Activated CD8-positive, alpha-beta T cell treated with anti-CD3 and anti-CD28 coated beads for 36 hours (primary cell): ENCODE data around the gene KIF21A. TPM values are rescaled to one million over a fixed set of nuclear protein-coding genes. Genes with fewer than 3 reads are reported as not detected.
A peak's percentile ranks its signal among the peaks of the same experiment; 100 is the strongest.

ENCODE experiments used
- ATAC-seq: fragments of 200-7000 bp; cut with Tn5 transposase; one replicate; pipeline ENCODE4 v1.10.0; 2021; ENCODE audit warnings: mild to moderate bottlenecking, moderate library complexity
- CTCF ChIA-PET: fragments of 350-600 bp; sonication (Branson Sonifier 250); formaldehyde crosslinking; loops from one replicate; lab custom pipeline; 2021; ENCODE audit warnings: antibody characterized with exemption; lab: Charles Lee
- POLR2A ChIA-PET: fragments of 350-600 bp; sonication (Branson Sonifier 250); formaldehyde crosslinking; loops from one replicate; lab custom pipeline; 2021; ENCODE audit warnings: antibody characterized with exemption; lab: Charles Lee
- DNase-seq: peaks from one replicate; pipeline ENCODE4 v3.0.0-alpha.2; 2020
- H3K27ac Mint-ChIP-seq: one replicate; pipeline ENCODE4 v1.8.0; 2021; ENCODE audit warnings: mild to moderate bottlenecking, mixed read lengths
- H3K27me3 Mint-ChIP-seq: one replicate; pipeline ENCODE4 v1.8.0; 2021; ENCODE audit warnings: mixed read lengths
- H3K36me3 Mint-ChIP-seq: one replicate; pipeline ENCODE4 v1.8.0; 2021; ENCODE audit warnings: low read depth, mixed read lengths
- H3K4me1 Mint-ChIP-seq: one replicate; pipeline ENCODE4 v1.8.0; 2021; ENCODE audit warnings: low read depth, mixed read lengths
- H3K4me3 Mint-ChIP-seq: one replicate; pipeline ENCODE4 v1.8.0; 2021; ENCODE audit warnings: mild to moderate bottlenecking, moderate library complexity, mixed read lengths
- H3K9me3 Mint-ChIP-seq: one replicate; pipeline ENCODE4 v1.8.0; 2021; ENCODE audit warnings: mixed read lengths
- intact Hi-C: fragments of 100-400 bp; cut with micrococcal nuclease; formaldehyde crosslinking; loops from one replicate; pipeline ENCODE4 v1.10.0; 2022
- total RNA-seq, 2 experiments: library from RNA; stranded (reverse); gene quantifications; one replicate each; pipeline ENCODE4 v1.2.3, GENCODE V29; 2021
- TF ChIP-seq, protein P1 (sequence below): fragments of 200-600 bp; IDR thresholded peaks from one replicate; pipeline ENCODE4 v1.8.0; 2022; ENCODE audit warnings: antibody characterized with exemption, mild to moderate bottlenecking

The KIF21A gene
- total RNA-seq, 2 experiments from 2014 or later = 18.0 to 20.0 TPM

DNA sequence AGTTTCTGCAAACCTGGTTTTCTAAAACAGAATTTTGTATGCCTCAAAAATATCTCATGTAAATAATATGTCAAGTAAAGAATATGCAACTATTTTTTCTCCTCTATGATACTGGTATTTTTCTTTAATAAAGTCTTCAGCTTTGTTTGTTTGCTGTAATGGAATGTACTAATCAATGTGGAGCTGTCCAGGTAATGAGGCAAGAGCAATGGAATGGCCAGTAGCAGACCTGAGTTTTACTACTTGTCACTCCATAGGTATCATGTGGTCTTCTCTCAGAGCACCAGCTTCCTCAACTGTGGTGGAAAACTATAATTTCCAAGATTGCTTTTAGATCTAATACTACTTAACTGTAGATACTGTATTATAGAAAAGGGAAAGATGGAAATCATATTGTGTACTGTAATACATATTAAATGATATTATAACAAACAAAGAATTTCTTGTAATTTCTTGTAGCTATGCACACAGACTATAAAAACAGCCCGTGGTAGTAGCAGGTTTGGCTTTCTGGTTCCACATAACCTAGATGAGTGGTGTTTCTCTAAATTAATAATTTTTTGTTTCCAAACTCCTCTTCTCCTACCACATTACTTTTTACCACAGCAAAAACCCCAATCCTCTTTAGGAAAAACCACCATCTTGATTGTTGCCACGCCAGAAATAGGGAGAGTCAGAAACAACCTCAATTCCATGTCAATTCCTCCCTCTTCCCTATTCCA is 70.6 kb downstream of the KIF21A start:
- intact Hi-C loops = no loop called here
- ATAC-seq = peak; percentile 34

DNA sequence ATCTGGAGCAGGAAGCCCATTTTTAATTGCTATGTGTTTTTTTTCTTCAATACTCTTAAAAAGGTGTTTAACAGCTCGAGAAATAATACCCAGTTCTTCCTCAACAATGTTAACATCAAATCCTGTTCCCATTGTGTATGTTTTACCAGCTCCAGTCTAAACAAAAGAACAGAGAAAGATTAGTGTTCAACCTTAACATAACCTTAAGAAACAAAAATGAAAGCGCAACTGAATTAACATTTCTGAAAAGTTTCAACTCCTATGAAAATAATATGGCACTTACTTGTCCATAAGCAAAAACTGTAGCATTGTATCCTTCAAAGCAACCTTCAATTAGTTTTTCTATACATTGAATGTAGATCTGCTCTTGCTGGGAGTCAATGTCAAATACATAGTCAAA is 73.2 kb downstream of the KIF21A start:
- Mint-ChIP-seq H3K36me3 (peaks cover 12% of the 10 kb centered on the region), H3K27me3 (no peaks in the 10 kb centered on the region), H3K27ac (peak overlapping the region; percentile 52), H3K9me3 (no peaks in the 10 kb centered on the region), H3K4me3 (no peak overlapping the region), H3K4me1 (peaks cover 21% of the 10 kb centered on the region)
- DNase-seq = no peak
- TF ChIP-seq, protein P1, sequence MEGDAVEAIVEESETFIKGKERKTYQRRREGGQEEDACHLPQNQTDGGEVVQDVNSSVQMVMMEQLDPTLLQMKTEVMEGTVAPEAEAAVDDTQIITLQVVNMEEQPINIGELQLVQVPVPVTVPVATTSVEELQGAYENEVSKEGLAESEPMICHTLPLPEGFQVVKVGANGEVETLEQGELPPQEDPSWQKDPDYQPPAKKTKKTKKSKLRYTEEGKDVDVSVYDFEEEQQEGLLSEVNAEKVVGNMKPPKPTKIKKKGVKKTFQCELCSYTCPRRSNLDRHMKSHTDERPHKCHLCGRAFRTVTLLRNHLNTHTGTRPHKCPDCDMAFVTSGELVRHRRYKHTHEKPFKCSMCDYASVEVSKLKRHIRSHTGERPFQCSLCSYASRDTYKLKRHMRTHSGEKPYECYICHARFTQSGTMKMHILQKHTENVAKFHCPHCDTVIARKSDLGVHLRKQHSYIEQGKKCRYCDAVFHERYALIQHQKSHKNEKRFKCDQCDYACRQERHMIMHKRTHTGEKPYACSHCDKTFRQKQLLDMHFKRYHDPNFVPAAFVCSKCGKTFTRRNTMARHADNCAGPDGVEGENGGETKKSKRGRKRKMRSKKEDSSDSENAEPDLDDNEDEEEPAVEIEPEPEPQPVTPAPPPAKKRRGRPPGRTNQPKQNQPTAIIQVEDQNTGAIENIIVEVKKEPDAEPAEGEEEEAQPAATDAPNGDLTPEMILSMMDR = no peak
- POLR2A ChIA-PET = no interaction called here
- intact Hi-C loops = no loop called here
- CTCF ChIA-PET = interaction anchor here (0.6 kb wide), 1 partner anchor 641 kb away, joined by 4 read pairs; no protein-coding TSS in a partner anchor
- ATAC-seq = no peak

More for the DNA sequence above, 70.6 kb downstream of the KIF21A start:
- Mint-ChIP-seq H3K27ac (peak overlapping the region; percentile 52), H3K9me3 (no peaks in the 10 kb centered on the region), H3K4me3 (peak overlapping the region; percentile 2), H3K27me3 (no peaks in the 10 kb centered on the region), H3K36me3 (peaks cover 8% of the 10 kb centered on the region), H3K4me1 (peaks cover 31% of the 10 kb centered on the region)
- POLR2A ChIA-PET = no interaction called here
- TF ChIP-seq, protein P1 = no peak
- CTCF ChIA-PET = interaction anchor here (0.9 kb wide), 1 partner anchor 54 kb away, joined by 3 read pairs; no protein-coding TSS in a partner anchor
- no peak for DNase-seq

GRCh38 chr12:39368891-39369290 is 74.0 kb downstream of the KIF21A start:
- no peak for ATAC-seq
- H3K36me3 Mint-ChIP-seq = peaks cover 16% of the 10 kb centered on the region
- peaks cover 20% of the 10 kb centered on the region for H3K4me1 Mint-ChIP-seq
- no peak overlapping the region for H3K27ac Mint-ChIP-seq
- DNase-seq = no peak
- H3K4me3 Mint-ChIP-seq = no peak overlapping the region
- TF ChIP-seq, protein P1 = no peak
- no peaks in the 10 kb centered on the region for H3K27me3 Mint-ChIP-seq
- no peaks in the 10 kb centered on the region for H3K9me3 Mint-ChIP-seq
- intact Hi-C loops = no loop called here
- ChIA-PET CTCF (interaction anchor here (1.4 kb wide), 1 partner anchor 51 kb away, joined by 6 read pairs; no protein-coding TSS in a partner anchor), POLR2A (interaction anchor here (0.6 kb wide), 1 partner anchor 66 kb away, joined by 4 read pairs; no protein-coding TSS in a partner anchor)

GRCh38 chr12:39368096-39368495 is 74.8 kb downstream of the KIF21A start:
- Mint-ChIP-seq H3K27ac (no peak overlapping the region), H3K9me3 (no peaks in the 10 kb centered on the region), H3K4me3 (no peak overlapping the region), H3K27me3 (no peaks in the 10 kb centered on the region), H3K4me1 (peaks cover 18% of the 10 kb centered on the region), H3K36me3 (peaks cover 16% of the 10 kb centered on the region)
- no peak for ATAC-seq
- POLR2A ChIA-PET = no interaction called here
- CTCF ChIA-PET = interaction anchor here (1.4 kb wide), 2 partner anchors 50 to 76 kb away, joined by 3 to 6 read pairs; no protein-coding TSS in a partner anchor
- intact Hi-C loops = no loop called here
- TF ChIP-seq, protein P1 = no peak
- DNase-seq = no peak

- TF ChIP-seq, protein P1 = no peak
- Mint-ChIP-seq H3K36me3 (peaks cover 13% of the 10 kb centered on the region), H3K27me3 (no peaks in the 10 kb centered on the region), H3K4me1 (peaks cover 12% of the 10 kb centered on the region), H3K9me3 (no peaks in the 10 kb centered on the region), H3K27ac (no peak overlapping the region), H3K4me3 (no peak overlapping the region)
- no peak for DNase-seq
- intact Hi-C loops = no loop called here
- CTCF ChIA-PET = interaction anchor here (1.4 kb wide), 2 partner anchors 49 to 76 kb away, joined by 3 to 6 read pairs; no protein-coding TSS in a partner anchor
- ATAC-seq = no peak
- POLR2A ChIA-PET = no interaction called here
These were observed 75.4 kb downstream of the KIF21A start for GRCh38 chr12:39367494-39367893.
